Neural progenitor cell (in vitro differentiated cells): ENCODE measurements around the gene CLCN4. TPM values are rescaled to one million over a fixed set of nuclear protein-coding genes. Genes with fewer than 3 reads are reported as not detected.

Experiments used
- DNase-seq: peaks from one replicate; pipeline ENCODE4 v3.0.0-alpha.2; 2016; ENCODE audit warnings: low spot score
- H2AFZ ChIP-seq: fragments of 200-600 bp; sonication (generic); replicated peaks from 2 replicates; pipeline ENCODE4 v1.6.1; 2016; ENCODE audit warnings: antibody characterized with exemption
- H3F3A ChIP-seq: fragments of 200-600 bp; sonication (generic); 2 replicates; pipeline ENCODE4 v1.6.1; 2016; ENCODE audit warnings: antibody characterized with exemption, low read depth
- H3K27ac ChIP-seq: fragments of 200-600 bp; sonication (generic); 2 replicates; pipeline ENCODE4 v1.5.1; 2016; ENCODE audit warnings: mild to moderate bottlenecking
- H3K27me3 ChIP-seq: fragments of 200-600 bp; sonication (generic); 2 replicates; pipeline ENCODE4 v1.6.1; 2016; ENCODE audit warnings: mild to moderate bottlenecking, moderate library complexity
- H3K36me3 ChIP-seq: fragments of 200-600 bp; sonication (generic); 2 replicates; pipeline ENCODE4 v1.5.1; 2016
- H3K4me1 ChIP-seq: fragments of 200-600 bp; sonication (generic); 2 replicates; pipeline ENCODE4 v1.6.1; 2016; ENCODE audit warnings: mixed run types
- H3K4me2 ChIP-seq: fragments of 200-600 bp; sonication (generic); 2 replicates; pipeline ENCODE4 v1.6.1; 2016
- H3K4me3 ChIP-seq: fragments of 200-600 bp; sonication (generic); 2 replicates; pipeline ENCODE4 v1.5.1; 2016
- H3K79me2 ChIP-seq: fragments of 200-600 bp; sonication (generic); 2 replicates; pipeline ENCODE4 v1.6.1; 2016; ENCODE audit warnings: low read depth
- H3K9ac ChIP-seq: fragments of 200-600 bp; sonication (generic); 2 replicates; pipeline ENCODE4 v1.6.1; 2016
- H3K9me3 ChIP-seq: fragments of 200-600 bp; sonication (generic); 2 replicates; pipeline ENCODE4 v1.5.1; 2016; ENCODE audit warnings: low read depth
- H4K20me1 ChIP-seq: fragments of 200-600 bp; sonication (generic); 2 replicates; pipeline ENCODE4 v1.6.1; 2016; ENCODE audit warnings: low read depth
- H3K27ac Mint-ChIP-seq: 3 replicates; pipeline ENCODE4 v1.8.0; 2021; ENCODE audit warnings: mixed read lengths
- H3K27me3 Mint-ChIP-seq: 2 replicates; pipeline ENCODE4 v1.8.0; 2022; ENCODE audit warnings: low read depth, mild to moderate bottlenecking, inconsistent platforms, moderate library complexity, mixed read lengths; ENCODE audit not compliant: insufficient read depth
- H3K36me3 Mint-ChIP-seq: 3 replicates; pipeline ENCODE4 v1.8.0; 2021; ENCODE audit warnings: mixed read lengths
- H3K4me1 Mint-ChIP-seq: 3 replicates; pipeline ENCODE4 v1.8.0; 2021; ENCODE audit warnings: mixed read lengths
- H3K4me3 Mint-ChIP-seq: 3 replicates; pipeline ENCODE4 v1.8.0; 2021; ENCODE audit warnings: mild to moderate bottlenecking, moderate library complexity, mixed read lengths
- H3K9me3 Mint-ChIP-seq: 3 replicates; pipeline ENCODE4 v1.8.0; 2020; ENCODE audit warnings: mixed read lengths
- EZH2 ChIP-seq: fragments of 200-600 bp; sonication (generic); IDR thresholded peaks from 2 replicates; pipeline ENCODE4 v1.6.1; 2017; ENCODE audit warnings: antibody characterized with exemption, mild to moderate bottlenecking, moderate library complexity
- EZH2phosphoT487 ChIP-seq: fragments of 200-600 bp; sonication (generic); IDR thresholded peaks from 2 replicates; pipeline ENCODE4 v1.6.1; 2017; ENCODE audit warnings: antibody characterized with exemption
- total RNA-seq: library from RNA; depleted of rRNA; stranded (reverse); fragments of >200 nt; gene quantifications from 2 replicates; pipeline ENCODE4 v1.2.3, GENCODE V29; 2015; ENCODE audit warnings: low replicate concordance
- TF ChIP-seq, protein P1 (sequence below): fragments of 200-600 bp; sonication (generic); IDR thresholded peaks from 2 replicates; pipeline ENCODE4 v1.5.1; 2017; ENCODE audit warnings: antibody characterized with exemption, mild to moderate bottlenecking

The CLCN4 gene
- total RNA-seq, 1 donor from 2014 or later: 6.6 TPM

DNA sequence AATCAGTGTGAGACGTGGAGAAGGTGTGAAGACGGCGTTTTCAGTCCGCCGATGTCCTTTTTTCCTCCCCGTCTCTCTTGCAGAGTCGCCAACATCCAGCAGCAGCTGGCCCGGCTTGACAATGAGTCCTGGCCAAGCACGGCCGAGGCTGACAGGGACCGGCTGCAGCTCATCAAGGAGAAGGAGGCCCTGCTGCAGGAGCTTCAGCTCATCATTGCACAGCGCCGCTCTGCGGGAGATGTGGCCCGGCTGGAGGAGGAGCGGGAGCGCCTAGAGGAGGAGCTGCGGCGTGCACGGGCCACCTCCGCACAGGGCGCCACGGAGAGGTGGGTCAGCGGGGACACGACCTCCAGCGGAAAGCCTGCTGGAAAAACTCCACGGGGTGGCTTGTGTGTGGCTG is 47.1 kb upstream of the CLCN4 start:
- no peak for TF ChIP-seq EZH2
- TF ChIP-seq EZH2phosphoT487: no peak
- TF ChIP-seq, protein P1, sequence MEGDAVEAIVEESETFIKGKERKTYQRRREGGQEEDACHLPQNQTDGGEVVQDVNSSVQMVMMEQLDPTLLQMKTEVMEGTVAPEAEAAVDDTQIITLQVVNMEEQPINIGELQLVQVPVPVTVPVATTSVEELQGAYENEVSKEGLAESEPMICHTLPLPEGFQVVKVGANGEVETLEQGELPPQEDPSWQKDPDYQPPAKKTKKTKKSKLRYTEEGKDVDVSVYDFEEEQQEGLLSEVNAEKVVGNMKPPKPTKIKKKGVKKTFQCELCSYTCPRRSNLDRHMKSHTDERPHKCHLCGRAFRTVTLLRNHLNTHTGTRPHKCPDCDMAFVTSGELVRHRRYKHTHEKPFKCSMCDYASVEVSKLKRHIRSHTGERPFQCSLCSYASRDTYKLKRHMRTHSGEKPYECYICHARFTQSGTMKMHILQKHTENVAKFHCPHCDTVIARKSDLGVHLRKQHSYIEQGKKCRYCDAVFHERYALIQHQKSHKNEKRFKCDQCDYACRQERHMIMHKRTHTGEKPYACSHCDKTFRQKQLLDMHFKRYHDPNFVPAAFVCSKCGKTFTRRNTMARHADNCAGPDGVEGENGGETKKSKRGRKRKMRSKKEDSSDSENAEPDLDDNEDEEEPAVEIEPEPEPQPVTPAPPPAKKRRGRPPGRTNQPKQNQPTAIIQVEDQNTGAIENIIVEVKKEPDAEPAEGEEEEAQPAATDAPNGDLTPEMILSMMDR: no peak
- Histone ChIP-seq H3K4me2 (no peak overlapping the region), H3K9me3 (no peaks in the 10 kb centered on the region), H3K4me3 (no peak overlapping the region), H3K27ac (no peak overlapping the region), H3K79me2 (no peaks in the 10 kb centered on the region), H3F3A (no peaks in the 10 kb centered on the region), H3K9ac (no peak overlapping the region), H3K27me3 (no peaks in the 10 kb centered on the region), H2AFZ (no peak overlapping the region), H3K36me3 (no peaks in the 10 kb centered on the region), H4K20me1 (no peaks in the 10 kb centered on the region), H3K4me1 (no peaks in the 10 kb centered on the region)
- H3K27ac Mint-ChIP-seq: no peak overlapping the region
- peaks cover 22% of the 10 kb centered on the region for H3K9me3 Mint-ChIP-seq
- peaks cover 15% of the 10 kb centered on the region for H3K4me1 Mint-ChIP-seq
- no peak overlapping the region for H3K4me3 Mint-ChIP-seq
- H3K36me3 Mint-ChIP-seq: peaks cover 35% of the 10 kb centered on the region
- H3K27me3 Mint-ChIP-seq: peaks cover 2% of the 10 kb centered on the region
- no peak for DNase-seq

DNA sequence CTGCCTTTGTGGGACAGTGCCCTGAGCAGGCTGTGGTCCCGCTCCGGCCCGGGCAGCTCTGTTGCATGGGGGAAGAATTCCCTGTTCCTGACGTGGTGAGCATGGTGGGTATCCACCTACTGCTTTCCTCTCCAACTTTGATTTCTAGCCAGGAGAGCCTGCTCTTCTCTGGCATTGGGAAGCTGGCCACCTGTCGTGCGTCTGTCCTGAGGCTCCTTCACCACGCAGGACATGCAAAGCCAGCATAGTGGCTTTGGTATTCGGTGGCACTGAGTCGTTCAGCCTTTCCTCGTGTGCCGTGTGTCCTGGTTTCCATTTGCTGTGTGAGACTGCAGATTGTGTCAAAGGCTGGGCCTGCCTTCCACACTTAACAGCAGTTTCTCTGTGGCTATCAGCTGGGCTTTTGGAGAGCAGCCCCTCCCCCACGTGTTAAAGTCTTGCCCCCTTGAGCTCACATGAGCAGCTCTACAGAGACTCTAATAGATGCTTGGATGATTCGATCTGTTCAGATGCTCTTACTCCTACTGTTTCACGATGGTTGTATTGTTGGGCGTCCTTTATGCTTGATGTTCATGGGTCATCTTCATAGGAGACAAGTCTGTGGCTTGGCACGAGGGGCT is 46.3 kb upstream of the CLCN4 start:
- Histone ChIP-seq H3K4me2 (no peak overlapping the region), H3F3A (no peaks in the 10 kb centered on the region), H2AFZ (no peak overlapping the region), H4K20me1 (no peaks in the 10 kb centered on the region), H3K27me3 (no peaks in the 10 kb centered on the region), H3K9ac (no peak overlapping the region), H3K36me3 (no peaks in the 10 kb centered on the region), H3K27ac (no peak overlapping the region), H3K79me2 (no peaks in the 10 kb centered on the region), H3K4me1 (no peaks in the 10 kb centered on the region), H3K4me3 (no peak overlapping the region), H3K9me3 (no peaks in the 10 kb centered on the region)
- Mint-ChIP-seq H3K27ac (no peak overlapping the region), H3K9me3 (peaks cover 24% of the 10 kb centered on the region), H3K4me3 (no peak overlapping the region), H3K27me3 (peaks cover 2% of the 10 kb centered on the region), H3K4me1 (peaks cover 14% of the 10 kb centered on the region), H3K36me3 (peaks cover 39% of the 10 kb centered on the region)
- no peak for DNase-seq
- TF ChIP-seq EZH2phosphoT487 (no peak), EZH2 (no peak)
- TF ChIP-seq, protein P1: no peak

- H3K9ac ChIP-seq: no peak overlapping the region
These were observed 45.8 kb upstream of the CLCN4 start for GRCh38 chrX:10110984-10111363.

More at GRCh38 chrX:10110984-10111363, 45.8 kb upstream of the CLCN4 start:
- Mint-ChIP-seq H3K4me1 (peaks cover 11% of the 10 kb centered on the region), H3K4me3 (no peak overlapping the region), H3K36me3 (peaks cover 37% of the 10 kb centered on the region), H3K27me3 (peaks cover 4% of the 10 kb centered on the region), H3K27ac (no peak overlapping the region), H3K9me3 (peaks cover 24% of the 10 kb centered on the region)
- Histone ChIP-seq H2AFZ (no peak overlapping the region), H3F3A (no peaks in the 10 kb centered on the region), H3K27me3 (no peaks in the 10 kb centered on the region), H3K9me3 (no peaks in the 10 kb centered on the region), H3K79me2 (no peaks in the 10 kb centered on the region), H3K4me3 (no peak overlapping the region), H3K4me1 (no peaks in the 10 kb centered on the region), H3K27ac (no peak overlapping the region), H4K20me1 (no peaks in the 10 kb centered on the region), H3K4me2 (no peak overlapping the region), H3K36me3 (no peaks in the 10 kb centered on the region)
- no peak for DNase-seq
- TF ChIP-seq, protein P1: no peak
- no peak for TF ChIP-seq EZH2
- TF ChIP-seq EZH2phosphoT487: no peak
